Measurements from ENCODE around the gene PKIG. TPM values are rescaled to one million over a fixed set of nuclear protein-coding genes. Genes with fewer than 3 reads are reported as not detected.

Gene PKIG
- total RNA-seq, 1 experiment from 2014 or later: 66.3 TPM

DNA sequence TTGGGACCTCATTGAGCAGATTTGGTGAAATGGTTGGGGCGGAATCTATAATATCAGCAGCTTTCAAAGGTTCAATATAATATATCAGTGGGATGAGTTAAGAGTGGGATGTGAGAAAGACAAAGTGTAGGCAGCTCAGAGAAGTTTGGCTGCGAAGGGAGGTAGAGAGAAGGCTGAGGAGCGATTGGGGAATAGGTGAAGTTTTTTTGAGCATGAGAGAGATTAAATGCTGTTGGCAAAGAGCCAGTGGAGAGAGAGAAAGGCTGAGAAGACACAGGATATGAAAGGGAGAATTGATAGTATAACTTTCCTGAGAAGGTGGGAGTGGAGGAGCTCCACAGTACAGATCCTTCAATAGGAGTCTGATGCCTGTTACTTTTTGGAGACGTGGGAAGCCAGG, 48.5 kb upstream of the PKIG start:
- Histone ChIP-seq H3K9me3 (ENCODE audit: control insufficient read depth, insufficient read depth, low read depth, low read length) (no peaks in the 10 kb centered on the region), H3K4me3 (ENCODE audit: low read depth in 2 of 2, low read length in 2 of 2) (no peak overlapping the region), H3K36me3 (ENCODE audit: control insufficient read depth, insufficient read depth, low read length) (no peaks in the 10 kb centered on the region), H3K4me1 (ENCODE audit: control insufficient read depth, insufficient read depth, low read length) (peaks cover 13% of the 10 kb centered on the region), H3K27me3 (ENCODE audit: control insufficient read depth, insufficient read depth, low read length) (no peaks in the 10 kb centered on the region), H3K27ac (ENCODE audit: low read length) (0 out of 2 replicates have a peak overlapping the region, but pooled peaks have one; percentile 18)
- ATAC-seq: no peak
- no TSS peak for BruUV-seq (replicated peaks)
- in situ Hi-C loops (cut with HindIII; ENCODE audit: low pct_unique_long_range_greater_than_20kb, low sequenced_read_pairs) (no loop called here), intact Hi-C loops (cut with micrococcal nuclease; ENCODE audit: unreplicated experiment) (loop anchor here (10.0 kb wide), 1 partner anchor 71 kb away; no protein-coding TSS in a partner anchor)
- no peak for DNase-seq (ENCODE audit: low read depth, low spot score)
- ChIA-PET POLR2A (no interaction called here), CTCF (no interaction called here)
- TF ChIP-seq TCF7L2 (IDR thresholded peaks at IDR 0.05; ENCODE audit: low read depth, low read length) (no peak), POLR2AphosphoS5 (IDR thresholded peaks at IDR 0.05; ENCODE audit: low read depth, low read length) (no peak), SIN3A (IDR thresholded peaks at IDR 0.05; ENCODE audit: borderline replicate concordance, insufficient read depth, low read depth, low read length) (no peak)
- TF ChIP-seq, protein P1, sequence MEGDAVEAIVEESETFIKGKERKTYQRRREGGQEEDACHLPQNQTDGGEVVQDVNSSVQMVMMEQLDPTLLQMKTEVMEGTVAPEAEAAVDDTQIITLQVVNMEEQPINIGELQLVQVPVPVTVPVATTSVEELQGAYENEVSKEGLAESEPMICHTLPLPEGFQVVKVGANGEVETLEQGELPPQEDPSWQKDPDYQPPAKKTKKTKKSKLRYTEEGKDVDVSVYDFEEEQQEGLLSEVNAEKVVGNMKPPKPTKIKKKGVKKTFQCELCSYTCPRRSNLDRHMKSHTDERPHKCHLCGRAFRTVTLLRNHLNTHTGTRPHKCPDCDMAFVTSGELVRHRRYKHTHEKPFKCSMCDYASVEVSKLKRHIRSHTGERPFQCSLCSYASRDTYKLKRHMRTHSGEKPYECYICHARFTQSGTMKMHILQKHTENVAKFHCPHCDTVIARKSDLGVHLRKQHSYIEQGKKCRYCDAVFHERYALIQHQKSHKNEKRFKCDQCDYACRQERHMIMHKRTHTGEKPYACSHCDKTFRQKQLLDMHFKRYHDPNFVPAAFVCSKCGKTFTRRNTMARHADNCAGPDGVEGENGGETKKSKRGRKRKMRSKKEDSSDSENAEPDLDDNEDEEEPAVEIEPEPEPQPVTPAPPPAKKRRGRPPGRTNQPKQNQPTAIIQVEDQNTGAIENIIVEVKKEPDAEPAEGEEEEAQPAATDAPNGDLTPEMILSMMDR (IDR thresholded peaks at IDR 0.05): no peak
- TF ChIP-seq, protein P2, sequence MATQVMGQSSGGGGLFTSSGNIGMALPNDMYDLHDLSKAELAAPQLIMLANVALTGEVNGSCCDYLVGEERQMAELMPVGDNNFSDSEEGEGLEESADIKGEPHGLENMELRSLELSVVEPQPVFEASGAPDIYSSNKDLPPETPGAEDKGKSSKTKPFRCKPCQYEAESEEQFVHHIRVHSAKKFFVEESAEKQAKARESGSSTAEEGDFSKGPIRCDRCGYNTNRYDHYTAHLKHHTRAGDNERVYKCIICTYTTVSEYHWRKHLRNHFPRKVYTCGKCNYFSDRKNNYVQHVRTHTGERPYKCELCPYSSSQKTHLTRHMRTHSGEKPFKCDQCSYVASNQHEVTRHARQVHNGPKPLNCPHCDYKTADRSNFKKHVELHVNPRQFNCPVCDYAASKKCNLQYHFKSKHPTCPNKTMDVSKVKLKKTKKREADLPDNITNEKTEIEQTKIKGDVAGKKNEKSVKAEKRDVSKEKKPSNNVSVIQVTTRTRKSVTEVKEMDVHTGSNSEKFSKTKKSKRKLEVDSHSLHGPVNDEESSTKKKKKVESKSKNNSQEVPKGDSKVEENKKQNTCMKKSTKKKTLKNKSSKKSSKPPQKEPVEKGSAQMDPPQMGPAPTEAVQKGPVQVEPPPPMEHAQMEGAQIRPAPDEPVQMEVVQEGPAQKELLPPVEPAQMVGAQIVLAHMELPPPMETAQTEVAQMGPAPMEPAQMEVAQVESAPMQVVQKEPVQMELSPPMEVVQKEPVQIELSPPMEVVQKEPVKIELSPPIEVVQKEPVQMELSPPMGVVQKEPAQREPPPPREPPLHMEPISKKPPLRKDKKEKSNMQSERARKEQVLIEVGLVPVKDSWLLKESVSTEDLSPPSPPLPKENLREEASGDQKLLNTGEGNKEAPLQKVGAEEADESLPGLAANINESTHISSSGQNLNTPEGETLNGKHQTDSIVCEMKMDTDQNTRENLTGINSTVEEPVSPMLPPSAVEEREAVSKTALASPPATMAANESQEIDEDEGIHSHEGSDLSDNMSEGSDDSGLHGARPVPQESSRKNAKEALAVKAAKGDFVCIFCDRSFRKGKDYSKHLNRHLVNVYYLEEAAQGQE (IDR thresholded peaks at IDR 0.05; ENCODE audit: insufficient read depth in 1 of 2, low read depth in 2 of 2, low read length in 1 of 2): no peak

DNA sequence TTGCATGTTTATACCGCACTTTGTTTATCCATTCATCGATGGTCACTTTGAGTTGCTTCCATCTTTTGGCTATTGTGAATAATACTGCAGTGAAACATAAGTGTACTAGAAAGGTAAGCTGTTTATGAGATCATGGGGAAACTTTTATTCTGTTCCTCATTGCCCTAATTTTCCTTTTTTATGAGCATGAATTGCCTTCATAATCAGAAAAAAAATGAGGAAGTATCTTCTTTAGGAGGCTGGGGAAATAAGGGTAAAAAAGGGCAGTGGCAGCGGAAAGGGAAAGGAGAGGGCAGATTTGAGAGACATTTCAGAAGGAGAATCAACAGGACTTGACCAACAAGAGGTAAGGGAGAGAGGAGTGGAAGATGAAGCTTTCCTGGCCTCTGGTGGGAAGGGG, 46.2 kb upstream of the PKIG start:
- DNase-seq (ENCODE audit: low read depth, low spot score): no peak
- TF ChIP-seq TCF7L2 (IDR thresholded peaks at IDR 0.05; ENCODE audit: low read depth, low read length) (no peak), POLR2AphosphoS5 (IDR thresholded peaks at IDR 0.05; ENCODE audit: low read depth, low read length) (no peak), SIN3A (IDR thresholded peaks at IDR 0.05; ENCODE audit: borderline replicate concordance, insufficient read depth, low read depth, low read length) (no peak)
- TF ChIP-seq, protein P1 (IDR thresholded peaks at IDR 0.05): no peak
- TF ChIP-seq, protein P2 (IDR thresholded peaks at IDR 0.05; ENCODE audit: insufficient read depth in 1 of 2, low read depth in 2 of 2, low read length in 1 of 2): no peak
- Histone ChIP-seq H3K4me1 (ENCODE audit: control insufficient read depth, insufficient read depth, low read length) (peaks cover 13% of the 10 kb centered on the region), H3K9me3 (ENCODE audit: control insufficient read depth, insufficient read depth, low read depth, low read length) (no peaks in the 10 kb centered on the region), H3K4me3 (ENCODE audit: low read depth in 2 of 2, low read length in 2 of 2) (no peak overlapping the region), H3K36me3 (ENCODE audit: control insufficient read depth, insufficient read depth, low read length) (no peaks in the 10 kb centered on the region), H3K27ac (ENCODE audit: low read length) (0 out of 2 replicates have a peak overlapping the region, but pooled peaks have one; percentile 10), H3K27me3 (ENCODE audit: control insufficient read depth, insufficient read depth, low read length) (no peaks in the 10 kb centered on the region)
- POLR2A ChIA-PET: no interaction called here
- no peak for ATAC-seq
- CTCF ChIA-PET: no interaction called here
- intact Hi-C loops (cut with micrococcal nuclease; ENCODE audit: unreplicated experiment): loop anchor here (10.0 kb wide), 1 partner anchor 69 kb away; no protein-coding TSS in a partner anchor
- in situ Hi-C loops (cut with HindIII; ENCODE audit: low pct_unique_long_range_greater_than_20kb, low sequenced_read_pairs): no loop called here
- no TSS peak for BruUV-seq (replicated peaks)

Data from Panc1 (cell line).